Measurements from ENCODE around the gene C10orf71. TPM values are rescaled to one million over a fixed set of nuclear protein-coding genes. Genes with fewer than 3 reads are reported as not detected.

C10orf71 gene
- polyA plus RNA-seq, 2 of the 4 experiments (the other 2 are of a cell fraction), result not detected

GRCh38 chr10:49368256-49368655 lies 69.3 kb downstream of the C10orf71 start:
- no peaks in the 10 kb centered on the region for H3K9me3 ChIP-seq
- ATAC-seq (no peak), DNase-seq (ENCODE audit: low read depth in 1 of 2, low spot score in 1 of 2) (no peak), FAIRE-seq (no peak)
- H3K4me2 ChIP-seq, result no peak overlapping the region
- H3K4me3 ChIP-seq, result no peak overlapping the region
- TF ChIP-seq SREBF2 (IDR thresholded peaks at IDR 0.05), result no peak
- no peak for TF ChIP-seq EP300 (IDR thresholded peaks at IDR 0.05)
- TF ChIP-seq HES2 (IDR thresholded peaks at IDR 0.05), result no peak
- H3K4me1 ChIP-seq, result no peaks in the 10 kb centered on the region
- H3K27ac ChIP-seq, result no peak overlapping the region
- 27% methylated on average over 4 of the region's 4 CpGs for WGBS (ENCODE audit: missing lambda C conversion rate)
- CTCF ChIA-PET, result interaction anchor here (1.0 kb wide), 1 partner anchor 10 kb away, joined by 3 read pairs; no protein-coding TSS in a partner anchor
- POLR2A ChIA-PET, result no interaction called here

GRCh38 chr10:49369216-49370162 lies 70.5 kb downstream of the C10orf71 start:
- DNase-seq (ENCODE audit: low read depth in 1 of 2, low spot score in 1 of 2) (no peak), ATAC-seq (no peak), FAIRE-seq (no peak)
- no peak overlapping the region for H3K4me3 ChIP-seq
- no peaks in the 10 kb centered on the region for H3K4me1 ChIP-seq
- POLR2A ChIA-PET, result no interaction called here
- WGBS (ENCODE audit: missing lambda C conversion rate), result 36% methylated on average over 11 of the region's 14 CpGs
- CTCF ChIA-PET, result interaction anchor here (0.7 kb wide), 1 partner anchor 14 kb away, joined by 3 read pairs; no protein-coding TSS in a partner anchor
- H3K4me2 ChIP-seq, result no peak overlapping the region
- TF ChIP-seq NPAS2 (CRISPR knock-in tag; IDR thresholded peaks at IDR 0.05; ENCODE audit: borderline replicate concordance), result no peak
- no peak for TF ChIP-seq JUN (IDR thresholded peaks at IDR 0.05)
- no peak for TF ChIP-seq ZSCAN20 (CRISPR knock-in tag; IDR thresholded peaks at IDR 0.05)
- TF ChIP-seq RNF2 (IDR thresholded peaks at IDR 0.05; ENCODE audit: borderline replicate concordance, low read depth), result no peak
- TF ChIP-seq EHF (CRISPR knock-in tag; IDR thresholded peaks at IDR 0.05), result no peak
- TF ChIP-seq CBX2 (IDR thresholded peaks at IDR 0.05; ENCODE audit: borderline replicate concordance, low read depth), result no peak
- no peak for TF ChIP-seq MAFK (IDR thresholded peaks at IDR 0.05; ENCODE audit: partially characterized antibody)
- no peak for TF ChIP-seq TFCP2L1 (CRISPR knock-in tag; IDR thresholded peaks at IDR 0.05)
- TF ChIP-seq HOXB5 (CRISPR knock-in tag; IDR thresholded peaks at IDR 0.05), result no peak
- no peak for TF ChIP-seq ELK1 (IDR thresholded peaks at IDR 0.05; ENCODE audit: low read depth, low read length)
- no peak for TF ChIP-seq HMGXB4 (CRISPR knock-in tag; IDR thresholded peaks at IDR 0.05; ENCODE audit: borderline replicate concordance)
- TF ChIP-seq JUNB (IDR thresholded peaks at IDR 0.05), result no peak
- TF ChIP-seq CTCF (IDR thresholded peaks at IDR 0.05), result no peak
- no peak for TF ChIP-seq BCL3 (IDR thresholded peaks at IDR 0.05)
- no peak for TF ChIP-seq SREBF2 (IDR thresholded peaks at IDR 0.05)
- TF ChIP-seq KDM5A (IDR thresholded peaks at IDR 0.05), result no peak
- H3K9me3 ChIP-seq, result no peaks in the 10 kb centered on the region
- no peak overlapping the region for H3K27ac ChIP-seq

Measured in A549 (cell line).